HepG2 (cell line): ENCODE measurements around the gene OTOL1. TPM values are rescaled to one million over a fixed set of nuclear protein-coding genes. Genes with fewer than 3 reads are reported as not detected.

Experiments used
- ATAC-seq: fragments of 200-7000 bp; cut with Tn5 transposase; 3 replicates; pipeline ENCODE4 v1.9.1; 2020; ENCODE audit warnings: mild to moderate bottlenecking, moderate library complexity
- BruUV-seq: library from RNA; stranded (reverse); fragments of 400-500 nt; replicated peaks from 2 replicates; lab custom pipeline; 2021; lab: Mats Ljungman, UMichigan
- CTCF ChIA-PET: fragments of 300-600 bp; formaldehyde crosslinking; extraction: SDS; loops from one replicate; lab custom pipeline; 2021; ENCODE audit warnings: low total read pairs, inconsistent platforms, low intra/inter-chr PET ratio; lab: Yijun Ruan, JAX
- POLR2A ChIA-PET: fragments of 350-600 bp; sonication (Branson Sonifier 250); formaldehyde crosslinking; loops from one replicate; lab custom pipeline; 2020; ENCODE audit warnings: antibody characterized with exemption, inconsistent platforms; lab: Yijun Ruan, JAX
- DNase-seq: peaks from one replicate; pipeline ENCODE4 v3.0.0-alpha.2; 2015; ENCODE audit warnings: low spot score
- FAIRE-seq: peaks from 3 replicates; lab custom pipeline; 2011; peaks lifted over from hg19 to GRCh38; lab: Jason Lieb, UNC
- H2AFZ ChIP-seq: one replicate; pipeline ENCODE4 v1.6.1; 2011; ENCODE audit warnings: low read length, inconsistent platforms
- H3K27ac ChIP-seq: fragments of 300-600 bp; 3 replicates; pipeline ENCODE4 v1.8.0; 2011; ENCODE audit warnings: mixed run types, mild to moderate bottlenecking, mixed read lengths, low read length, inconsistent platforms; ENCODE audit not compliant: insufficient read depth; ENCODE audit errors: extremely low read length
- H3K27me3 ChIP-seq, 2 experiments: fragments of 200-600 bp in 1 of 2; 2 replicates in 1 of 2; 3 replicates in 1 of 2; pipeline versions ENCODE4 v1.6.0 to v1.8.0; 2011; ENCODE audit warnings: low read length in 2 of 2, mild to moderate bottlenecking in 2 of 2, moderate library complexity in 2 of 2, inconsistent platforms in 1 of 2; ENCODE audit not compliant: insufficient read depth in 2 of 2, control insufficient read depth in 1 of 2
- H3K36me3 ChIP-seq, 2 experiments: fragments of 200-600 bp in 1 of 2; replicated peaks in 1 of 2; 2 replicates in 1 of 2; 3 replicates in 1 of 2; pipeline versions ENCODE4 v1.5.1 to v1.8.0; 2011; ENCODE audit warnings: low read length in 2 of 2, inconsistent platforms in 1 of 2; ENCODE audit not compliant: insufficient read depth in 2 of 2, control insufficient read depth in 1 of 2
- H3K4me1 ChIP-seq: 2 replicates; pipeline ENCODE4 v1.5.1; 2012; ENCODE audit warnings: low read length, inconsistent platforms; ENCODE audit not compliant: insufficient read depth
- H3K4me2 ChIP-seq: 2 replicates; pipeline ENCODE4 v1.6.0; 2011; ENCODE audit warnings: low read depth, low read length, inconsistent platforms
- H3K4me3 ChIP-seq, 3 experiments: fragments of 200-600 bp in 1 of 3; sonication (generic), shearing (Covaris generic) in 1 of 3; replicated peaks in 1 of 3; 2 replicates each; pipeline ENCODE4 v1.5.1; 2011 to 2016; ENCODE audit warnings: low read length in 3 of 3, inconsistent platforms in 2 of 3, low read depth in 2 of 3, mild to moderate bottlenecking in 2 of 3, control low read depth in 1 of 3, mixed read lengths in 1 of 3; ENCODE audit not compliant: insufficient read depth in 1 of 3
- H3K79me2 ChIP-seq: one replicate; pipeline ENCODE4 v1.6.1; 2011; ENCODE audit warnings: low read length, inconsistent platforms; ENCODE audit not compliant: insufficient read depth
- H3K9ac ChIP-seq: 2 replicates; pipeline ENCODE4 v1.6.0; 2011; ENCODE audit warnings: mild to moderate bottlenecking, low read depth, low read length, inconsistent platforms; ENCODE audit not compliant: insufficient read depth
- H3K9me3 ChIP-seq: 2 replicates; pipeline ENCODE4 v1.5.1; 2012; ENCODE audit warnings: mild to moderate bottlenecking, low read length
- H4K20me1 ChIP-seq: 2 replicates; pipeline ENCODE4 v1.6.0; 2011; ENCODE audit warnings: inconsistent platforms, mild to moderate bottlenecking, low read length, moderate library complexity; ENCODE audit not compliant: insufficient read depth
- EP300 ChIP-seq, 3 experiments: sonication (generic) in 1 of 3; formaldehyde crosslinking in 1 of 3; IDR thresholded peaks; 2 replicates each; pipeline versions ENCODE4 v1.5.1 to v1.6.1; 2011 to 2020; ENCODE audit warnings: low read depth in 2 of 3, low read length in 2 of 3, borderline replicate concordance in 1 of 3, improper control_type of control experiment in 1 of 3, mild to moderate bottlenecking in 1 of 3, missing genetic modification reagents in 1 of 3, moderate library complexity in 1 of 3
- FOXA1 ChIP-seq, 2 experiments: fragments of 450-650 bp in 1 of 2; sonication (generic) in 1 of 2; formaldehyde crosslinking in 1 of 2; IDR thresholded peaks; 2 replicates each; pipeline versions ENCODE4 v1.4.0 to v1.6.1; 2016 to 2020; ENCODE audit warnings: missing genetic modification reagents in 1 of 2
- KLF13 ChIP-seq: sonication (generic); formaldehyde crosslinking; IDR thresholded peaks from 2 replicates; pipeline ENCODE4 v1.4.0; 2020; ENCODE audit warnings: mild to moderate bottlenecking, missing genetic modification reagents
- MYNN ChIP-seq: sonication (generic); formaldehyde crosslinking; IDR thresholded peaks from 2 replicates; pipeline ENCODE4 v1.4.0; 2020; ENCODE audit warnings: mild to moderate bottlenecking, low read depth, missing genetic modification reagents
- SP140L ChIP-seq: sonication (generic); formaldehyde crosslinking; IDR thresholded peaks from 2 replicates; pipeline ENCODE4 v1.4.0; 2020; ENCODE audit warnings: missing genetic modification reagents, borderline replicate concordance
- ZNF552 ChIP-seq: sonication (generic); formaldehyde crosslinking; IDR thresholded peaks from 2 replicates; pipeline ENCODE4 v1.9.0; 2022; ENCODE audit warnings: missing genetic modification reagents, mild to moderate bottlenecking, borderline replicate concordance
- WGBS: methylation state at CpG from one replicate; pipeline ENCODE4 v1.1.6; 2017; ENCODE audit warnings: low lambda C conversion rate; 5-methylcytosine and 5-hydroxymethylcytosine counted together
- in situ Hi-C: cut with HindIII; loops from 2 replicates; pipeline ENCODE4 v1.10.0; 2017; ENCODE audit warnings: low pct_unique_long_range_greater_than_20kb; ENCODE audit not compliant: extremely low pct_ligation_motif_present
- intact Hi-C: fragments of 100-400 bp; cut with micrococcal nuclease; formaldehyde crosslinking; loops from one replicate; pipeline ENCODE4 v1.10.0; 2022; ENCODE audit not compliant: unreplicated experiment
- polyA plus RNA-seq, 8 experiments: library from polyadenylated mRNA; depleted of rRNA in 3 of 8; stranded (reverse) in 7 of 8; unstranded in 1 of 8; fragments of >200 nt; fragmentation: Illumina TruSeq in 4 of 8; extraction: Trizol in 4 of 8; gene quantifications; 2 replicates each; pipeline versions ENCODE4 v1.2.1 to v1.2.3, GENCODE V29; 2011 to 2016; ENCODE audit warnings: low read depth in 4 of 8, missing spikeins in 1 of 8, mixed read lengths in 1 of 8; ENCODE audit not compliant: insufficient read depth in 1 of 8
- total RNA-seq, 5 experiments: library from RNA; depleted of rRNA; stranded (reverse); fragments of >200 nt; fragmentation: Illumina TruSeq; extraction: Trizol; gene quantifications; 2 replicates each; pipeline ENCODE4 v1.2.3, GENCODE V29; 2016; ENCODE audit warnings: low read depth in 1 of 5

OTOL1 gene
- total and polyA plus RNA-seq, 2 of the 13 experiments (the other 11 are each of a cell fraction or from before 2014, with no cell fraction given): not detected

- TF ChIP-seq EP300 (IDR thresholded peaks at IDR 0.05; ENCODE audit: low read depth in 2 of 2, low read length in 2 of 2) (no peak), EP300 (CRISPR knock-in tag; IDR thresholded peaks at IDR 0.05; ENCODE audit: borderline replicate concordance) (no peak)
These were observed 54.0 kb downstream of the OTOL1 start (continued) for GRCh38 chr3:161550491-161551195.

- no peak overlapping the region for H2AFZ ChIP-seq
- DNase-seq (no peak), FAIRE-seq (no peak)
- no peak overlapping the region for H3K4me3 ChIP-seq
- H3K9me3 ChIP-seq: no peaks in the 10 kb centered on the region
- H4K20me1 ChIP-seq: no peaks in the 10 kb centered on the region
- no peaks in the 10 kb centered on the region for H3K4me1 ChIP-seq
- in situ Hi-C loops: loop anchor here (25.0 kb wide), 1 partner anchor 1936 kb away; no protein-coding TSS in a partner anchor
- H3K4me2 ChIP-seq: no peak overlapping the region
- TF ChIP-seq MYNN (CRISPR knock-in tag) (no peak), ZNF552 (no peak), FOXA1 (IDR thresholded peaks at IDR 0.05) (peak; percentile 24; the same call in 1 of the 2 replicates), FOXA1 (CRISPR knock-in tag; IDR thresholded peaks at IDR 0.05) (no peak), SP140L (CRISPR knock-in tag) (no peak), KLF13 (CRISPR knock-in tag) (no peak)
- TF ChIP-seq, all 625 proteins: peak for 1
- no peak for ATAC-seq
- Histone ChIP-seq H3K79me2 (no peaks in the 10 kb centered on the region), H3K27ac (no peak overlapping the region), H3K9ac (no peak overlapping the region), H3K27me3 (no peaks in the 10 kb centered on the region), H3K36me3 (no peaks in the 10 kb centered on the region)
- no TSS peak for BruUV-seq
- 4% methylated on average over 1 of the region's 1 CpG for WGBS
- ChIA-PET CTCF (no interaction called here), POLR2A (no interaction called here)
- intact Hi-C loops: no loop called here
These were observed 55.1 kb downstream of the OTOL1 start for GRCh38 chr3:161551697-161552096.
